Mononuclear cell (primary cell): ENCODE results near the gene ERC1. TPM values are rescaled to one million over a fixed set of nuclear protein-coding genes. Genes with fewer than 3 reads are reported as not detected.
"Not testable (repeated sequence)": the region's sequence is repeated elsewhere in the genome, so short reads cannot be mapped to it uniquely, and the experiment has no call there.

Source experiments
- H3K27me3 ChIP-seq: 2 replicates; pipeline ENCODE4 v1.6.0; 2011; ENCODE audit warnings: low read length, control low read depth; ENCODE audit not compliant: insufficient read depth
- H3K4me1 ChIP-seq: 2 replicates; pipeline ENCODE4 v1.5.1; 2011; ENCODE audit warnings: mild to moderate bottlenecking, low read length, control low read depth; ENCODE audit not compliant: insufficient read depth
- H3K4me3 ChIP-seq: 2 replicates; pipeline ENCODE4 v1.5.1; 2011; ENCODE audit warnings: mild to moderate bottlenecking, low read length, moderate library complexity
- H3K9me3 ChIP-seq: 2 replicates; pipeline ENCODE4 v1.5.1; 2011; ENCODE audit warnings: low read depth, mild to moderate bottlenecking, control low read depth, low read length
- total RNA-seq: library from RNA; depleted of rRNA; stranded (reverse); fragments of >200 nt; gene quantifications from one replicate; pipeline ENCODE4 v1.2.3, GENCODE V29; 2012

Gene ERC1
- total RNA-seq, 1 donor: 30.2 TPM

GRCh38 chr12:1355396-1355795 lies 364.4 kb downstream of the ERC1 start:
- H3K9me3 ChIP-seq: no peaks in the 10 kb centered on the region
- H3K27me3 ChIP-seq: no peaks in the 10 kb centered on the region
- H3K4me1 ChIP-seq: no peaks in the 10 kb centered on the region
- no peak overlapping the region for H3K4me3 ChIP-seq

- H3K27me3 ChIP-seq, H3K9me3 ChIP-seq, H3K4me3 ChIP-seq, H3K4me1 ChIP-seq: not testable (repeated sequence)
Observed at GRCh38 chr12:1355871-1356270, 364.8 kb downstream of the ERC1 start.

GRCh38 chr12:1356285-1356684 lies 365.3 kb downstream of the ERC1 start:
- Histone ChIP-seq H3K27me3 (no peaks in the 10 kb centered on the region), H3K9me3 (no peaks in the 10 kb centered on the region), H3K4me3 (no peak overlapping the region), H3K4me1 (no peaks in the 10 kb centered on the region)

- Histone ChIP-seq H3K4me3 (no peak overlapping the region), H3K27me3 (no peaks in the 10 kb centered on the region), H3K4me1 (no peaks in the 10 kb centered on the region), H3K9me3 (no peaks in the 10 kb centered on the region)
Observed at GRCh38 chr12:1357171-1357570, 366.1 kb downstream of the ERC1 start.

GRCh38 chr12:1357711-1358110 lies 366.7 kb downstream of the ERC1 start:
- Histone ChIP-seq H3K4me3 (no peak overlapping the region), H3K9me3 (no peaks in the 10 kb centered on the region), H3K27me3 (no peaks in the 10 kb centered on the region), H3K4me1 (no peaks in the 10 kb centered on the region)

GRCh38 chr12:1360441-1361210 lies 369.6 kb downstream of the ERC1 start:
- Histone ChIP-seq H3K27me3 (no peaks in the 10 kb centered on the region), H3K4me1 (no peaks in the 10 kb centered on the region), H3K4me3 (no peak overlapping the region), H3K9me3 (no peaks in the 10 kb centered on the region)

- Histone ChIP-seq H3K4me1 (no peaks in the 10 kb centered on the region), H3K27me3 (no peaks in the 10 kb centered on the region), H3K9me3 (no peaks in the 10 kb centered on the region), H3K4me3 (no peak overlapping the region)
Observed at GRCh38 chr12:1362143-1362662, 371.2 kb downstream of the ERC1 start.

- Histone ChIP-seq H3K4me1 (no peaks in the 10 kb centered on the region), H3K4me3 (no peak overlapping the region), H3K9me3 (no peaks in the 10 kb centered on the region), H3K27me3 (no peaks in the 10 kb centered on the region)
Observed at GRCh38 chr12:1365703-1366102, 374.7 kb downstream of the ERC1 start.

- Histone ChIP-seq H3K4me3 (no peak overlapping the region), H3K9me3 (no peaks in the 10 kb centered on the region), H3K4me1 (no peaks in the 10 kb centered on the region), H3K27me3 (no peaks in the 10 kb centered on the region)
Observed at GRCh38 chr12:1367331-1368291, 376.6 kb downstream of the ERC1 start.

GRCh38 chr12:1369460-1369859 lies 378.4 kb downstream of the ERC1 start:
- no peaks in the 10 kb centered on the region for H3K4me1 ChIP-seq
- H3K9me3 ChIP-seq: no peaks in the 10 kb centered on the region
- H3K4me3 ChIP-seq: no peak overlapping the region
- H3K27me3 ChIP-seq: no peaks in the 10 kb centered on the region

- no peak overlapping the region for H3K4me3 ChIP-seq
- no peaks in the 10 kb centered on the region for H3K4me1 ChIP-seq
- H3K27me3 ChIP-seq: no peaks in the 10 kb centered on the region
- no peaks in the 10 kb centered on the region for H3K9me3 ChIP-seq
Observed at GRCh38 chr12:1369938-1370500, 379.0 kb downstream of the ERC1 start.

GRCh38 chr12:1373901-1374735 lies 383.1 kb downstream of the ERC1 start:
- H3K4me3 ChIP-seq: no peak overlapping the region
- no peaks in the 10 kb centered on the region for H3K4me1 ChIP-seq
- H3K27me3 ChIP-seq: no peaks in the 10 kb centered on the region
- no peaks in the 10 kb centered on the region for H3K9me3 ChIP-seq

GRCh38 chr12:1375323-1375722 lies 384.3 kb downstream of the ERC1 start:
- Histone ChIP-seq H3K4me1 (no peaks in the 10 kb centered on the region), H3K9me3 (no peaks in the 10 kb centered on the region), H3K4me3 (no peak overlapping the region), H3K27me3 (no peaks in the 10 kb centered on the region)

- no peaks in the 10 kb centered on the region for H3K9me3 ChIP-seq
- H3K4me3 ChIP-seq: no peak overlapping the region
- H3K27me3 ChIP-seq: no peaks in the 10 kb centered on the region
- H3K4me1 ChIP-seq: no peaks in the 10 kb centered on the region
Observed at GRCh38 chr12:1377117-1377516, 386.1 kb downstream of the ERC1 start.
